Activated CD8-positive, alpha-beta memory T cell treated with anti-CD3 and anti-CD28 coated beads, Interleukin-2, amount 50 U/mL, for 48 hours (primary cell): Measurements from ENCODE around the gene GSDMA.

Experiments
- DNase-seq: peaks from one replicate; pipeline ENCODE4 v3.0.0-alpha.2; 2020

The GSDMA gene

GRCh38 chr17:39962642-39963220 lies at the start of gene GSDMA:
TSS of gene GSDMA (plus strand) at chr17:39963004. CDS start at chr17:39965688, 2,684 bp downstream.
- DNase-seq: no peak

- DNase-seq: no peak
Measured at GRCh38 chr17:39913989-39914388, 48.8 kb upstream of the GSDMA start.

- DNase-seq: no peak
Measured at GRCh38 chr17:39915559-39915958, 47.2 kb upstream of the GSDMA start.

GRCh38 chr17:39916918-39917317 lies 45.9 kb upstream of the GSDMA start:
- DNase-seq: no peak

GRCh38 chr17:39919087-39919683 lies 43.6 kb upstream of the GSDMA start:
- DNase-seq: no peak

GRCh38 chr17:39920218-39921210 lies 42.3 kb upstream of the GSDMA start:
- peak; percentile 74 for DNase-seq

GRCh38 chr17:39921323-39921722 lies 41.5 kb upstream of the GSDMA start:
- no peak for DNase-seq

- DNase-seq: no peak
Measured at GRCh38 chr17:39922006-39922405, 40.8 kb upstream of the GSDMA start.

- no peak for DNase-seq
Measured at GRCh38 chr17:39923230-39923629, 39.6 kb upstream of the GSDMA start.

GRCh38 chr17:39923836-39924690 lies 38.7 kb upstream of the GSDMA start:
- no peak for DNase-seq

- no peak for DNase-seq
Measured at GRCh38 chr17:39924691-39925055, 38.1 kb upstream of the GSDMA start.

- DNase-seq: no peak
Measured at GRCh38 chr17:39925282-39926134, 37.3 kb upstream of the GSDMA start.

- no peak for DNase-seq
Measured at GRCh38 chr17:39926135-39926587, 36.6 kb upstream of the GSDMA start.

- peak; percentile 77 for DNase-seq
Measured at GRCh38 chr17:39926588-39927100, 36.2 kb upstream of the GSDMA start.

GRCh38 chr17:39927101-39927928 lies 35.5 kb upstream of the GSDMA start, which contains the start of the genes LRRC3C and ORMDL3:
TSS of gene LRRC3C (plus strand) at chr17:39927732. CDS start at chr17:39941524, 13,792 bp downstream.
TSS of gene ORMDL3 (minus strand) at chr17:39927601. CDS start at chr17:39924203, 3,398 bp downstream.
- peak; percentile 97 for DNase-seq

- DNase-seq: peak; percentile 66
Measured at GRCh38 chr17:39927929-39928857, 34.6 kb upstream of the GSDMA start.

GRCh38 chr17:39928858-39929645 lies 33.8 kb upstream of the GSDMA start:
- DNase-seq: no peak
